H1 (cell line): Measurements from ENCODE around the gene PRSS12.

Experiments
- BRCA1 ChIP-seq: IDR thresholded peaks from 2 replicates; pipeline ENCODE4 v1.6.1; 2012; ENCODE audit warnings: low read depth, low read length, improper control_type of control experiment
- CBX8 ChIP-seq: fragments of 300-800, 300-1000 bp; sonication (generic); IDR thresholded peaks from 2 replicates; pipeline ENCODE4 v1.7.1; 2016; ENCODE audit warnings: low read depth, low read length, borderline replicate concordance
- CHD2 ChIP-seq: IDR thresholded peaks from 2 replicates; pipeline ENCODE4 v1.6.1; 2012; ENCODE audit warnings: low read length, improper control_type of control experiment
- CTCF ChIP-seq, 3 experiments: IDR thresholded peaks; 1 replicate in 2 of 3; 2 replicates in 1 of 3; pipeline versions ENCODE4 v1.5.1 to v1.6.1; 2011; ENCODE audit warnings: low read length in 3 of 3, mild to moderate bottlenecking in 3 of 3, inconsistent platforms in 2 of 3, low read depth in 1 of 3, moderate library complexity in 1 of 3; ENCODE audit not compliant: insufficient read depth in 1 of 3; ENCODE audit errors: control extremely low read depth in 1 of 3
- KDM5A ChIP-seq: fragments of 200-600 bp; IDR thresholded peaks from 2 replicates; pipeline ENCODE4 v1.7.1; 2012; ENCODE audit warnings: mild to moderate bottlenecking, low read length, inconsistent platforms, mixed read lengths
- POLR2A ChIP-seq, 2 experiments: IDR thresholded peaks; 1 replicate in 1 of 2; 2 replicates in 1 of 2; pipeline ENCODE4 v1.6.1; 2011; ENCODE audit warnings: low read depth in 2 of 2, low read length in 2 of 2, mild to moderate bottlenecking in 2 of 2; ENCODE audit errors: control extremely low read depth in 1 of 2
- POLR2AphosphoS5 ChIP-seq: IDR thresholded peaks from 2 replicates; pipeline ENCODE4 v1.6.1; 2011; ENCODE audit warnings: low read depth, low read length
- SIX5 ChIP-seq: IDR thresholded peaks from 2 replicates; pipeline ENCODE4 v1.6.1; 2011; ENCODE audit warnings: mild to moderate bottlenecking, low read depth, low read length
- TAF1 ChIP-seq: IDR thresholded peaks from 2 replicates; pipeline ENCODE4 v1.6.1; 2011; ENCODE audit warnings: mild to moderate bottlenecking, low read depth, low read length
- TBP ChIP-seq: IDR thresholded peaks from 2 replicates; pipeline ENCODE4 v1.6.1; 2011; ENCODE audit warnings: low read depth, low read length, improper control_type of control experiment
- USF2 ChIP-seq: IDR thresholded peaks from 2 replicates; pipeline ENCODE4 v1.6.1; 2011; ENCODE audit warnings: low read length, improper control_type of control experiment

GRCh38 chr4:118296729-118297128 is 56.1 kb downstream of the PRSS12 start:
- TF ChIP-seq POLR2A (IDR thresholded peaks at IDR 0.05; ENCODE audit: control extremely low read depth in 1 of 2, low read depth in 2 of 2, low read length in 2 of 2): no peak
- TF ChIP-seq TAF1: no peak
- no peak for TF ChIP-seq KDM5A
- TF ChIP-seq POLR2AphosphoS5: no peak
- no peak for TF ChIP-seq CTCF (IDR thresholded peaks at IDR 0.05; ENCODE audit: control extremely low read depth in 1 of 3, insufficient read depth in 1 of 3, low read depth in 1 of 3, low read length in 3 of 3)
- no peak for TF ChIP-seq BRCA1
- no peak for TF ChIP-seq SIX5
- no peak for TF ChIP-seq CHD2
- TF ChIP-seq CBX8: no peak
- TF ChIP-seq TBP: no peak
- TF ChIP-seq USF2: no peak
